OCI-LY7 (cell line): Measurements from ENCODE around the gene CNTNAP4.

Experiments
- EZH2phosphoT487 ChIP-seq: fragments of 200-600 bp; sonication (generic); IDR thresholded peaks from 2 replicates; pipeline ENCODE4 v1.6.1; 2018; ENCODE audit warnings: low read depth, borderline replicate concordance, mild to moderate bottlenecking, mixed run types, antibody characterized with exemption, low read length, moderate library complexity, mixed read lengths
- TF ChIP-seq, protein P1 (sequence below): fragments of 200-600 bp; sonication (generic); conservative IDR thresholded peaks from 2 replicates; pipeline ENCODE4 v1.5.1; 2014; ENCODE audit warnings: mild to moderate bottlenecking, antibody characterized with exemption, low read length, moderate library complexity, mixed read lengths

DNA sequence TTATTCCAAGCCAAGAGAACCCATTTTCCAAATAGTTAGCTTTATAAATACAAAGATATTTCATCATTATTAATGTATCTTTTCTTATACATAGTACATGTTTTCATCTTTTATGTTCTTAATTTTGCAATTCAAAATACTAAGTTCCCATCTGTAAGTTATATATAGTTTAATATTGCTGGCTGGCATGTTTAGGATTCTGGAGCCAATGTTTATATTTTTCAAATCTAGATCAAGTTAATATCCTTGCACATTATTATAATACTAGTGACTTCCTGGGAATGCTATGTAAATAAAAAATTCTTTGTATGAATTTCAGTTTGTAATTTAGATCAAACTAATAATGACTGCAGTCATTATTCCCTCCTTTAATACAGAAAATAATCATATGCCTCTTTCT is 189.7 kb downstream of the CNTNAP4 start:
- TF ChIP-seq, protein P1, sequence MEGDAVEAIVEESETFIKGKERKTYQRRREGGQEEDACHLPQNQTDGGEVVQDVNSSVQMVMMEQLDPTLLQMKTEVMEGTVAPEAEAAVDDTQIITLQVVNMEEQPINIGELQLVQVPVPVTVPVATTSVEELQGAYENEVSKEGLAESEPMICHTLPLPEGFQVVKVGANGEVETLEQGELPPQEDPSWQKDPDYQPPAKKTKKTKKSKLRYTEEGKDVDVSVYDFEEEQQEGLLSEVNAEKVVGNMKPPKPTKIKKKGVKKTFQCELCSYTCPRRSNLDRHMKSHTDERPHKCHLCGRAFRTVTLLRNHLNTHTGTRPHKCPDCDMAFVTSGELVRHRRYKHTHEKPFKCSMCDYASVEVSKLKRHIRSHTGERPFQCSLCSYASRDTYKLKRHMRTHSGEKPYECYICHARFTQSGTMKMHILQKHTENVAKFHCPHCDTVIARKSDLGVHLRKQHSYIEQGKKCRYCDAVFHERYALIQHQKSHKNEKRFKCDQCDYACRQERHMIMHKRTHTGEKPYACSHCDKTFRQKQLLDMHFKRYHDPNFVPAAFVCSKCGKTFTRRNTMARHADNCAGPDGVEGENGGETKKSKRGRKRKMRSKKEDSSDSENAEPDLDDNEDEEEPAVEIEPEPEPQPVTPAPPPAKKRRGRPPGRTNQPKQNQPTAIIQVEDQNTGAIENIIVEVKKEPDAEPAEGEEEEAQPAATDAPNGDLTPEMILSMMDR: no peak
- TF ChIP-seq EZH2phosphoT487: no peak
